ENCODE data around the gene UPK1A.

The UPK1A gene

GRCh38 chr19:35666251-35666913 lies at the start of gene UPK1A:
Gene UPK1A, plus strand, starts transcription at chr19:35666517. Its CDS starts 296 bp downstream, at chr19:35666813.
- DNase-seq (ENCODE audit: low spot score) = no peak

- DNase-seq (ENCODE audit: low spot score) = no peak
Measured at GRCh38 chr19:35618857-35619256, 47.5 kb upstream of the UPK1A start.

GRCh38 chr19:35619290-35619923 lies 46.9 kb upstream of the UPK1A start:
- no peak for DNase-seq (ENCODE audit: low spot score)

GRCh38 chr19:35620001-35620400 lies 46.3 kb upstream of the UPK1A start:
- DNase-seq (ENCODE audit: low spot score) = no peak

- no peak for DNase-seq (ENCODE audit: low spot score)
Measured at GRCh38 chr19:35621708-35622107, 44.6 kb upstream of the UPK1A start.

- DNase-seq (ENCODE audit: low spot score) = no peak
Measured at GRCh38 chr19:35622750-35623149, 43.6 kb upstream of the UPK1A start.

- DNase-seq (ENCODE audit: low spot score) = no peak
Measured at GRCh38 chr19:35623327-35624010, 42.8 kb upstream of the UPK1A start.

- DNase-seq (ENCODE audit: low spot score) = no peak
Measured at GRCh38 chr19:35628264-35628564, 38.1 kb upstream of the UPK1A start.

GRCh38 chr19:35628565-35629331 lies 37.6 kb upstream of the UPK1A start, which contains the start of gene RBM42:
Gene RBM42, plus strand, starts transcription at chr19:35629036. Its CDS starts 118 bp downstream, at chr19:35629154.
- peak; percentile 100 for DNase-seq (ENCODE audit: low spot score)

- no peak for DNase-seq (ENCODE audit: low spot score)
Measured at GRCh38 chr19:35629332-35629633, 37.0 kb upstream of the UPK1A start.

- no peak for DNase-seq (ENCODE audit: low spot score)
Measured at GRCh38 chr19:35633727-35634440, 32.4 kb upstream of the UPK1A start.

GRCh38 chr19:35636651-35637050 lies 29.7 kb upstream of the UPK1A start:
- no peak for DNase-seq (ENCODE audit: low spot score)

- no peak for DNase-seq (ENCODE audit: low spot score)
Measured at GRCh38 chr19:35637165-35637564, 29.2 kb upstream of the UPK1A start.

GRCh38 chr19:35639321-35639639 lies 27.0 kb upstream of the UPK1A start:
- DNase-seq (ENCODE audit: low spot score) = no peak

- no peak for DNase-seq (ENCODE audit: low spot score)
Measured at GRCh38 chr19:35639863-35640262, 26.5 kb upstream of the UPK1A start.

GRCh38 chr19:35641515-35642151 lies 24.7 kb upstream of the UPK1A start, which contains the start of gene ETV2:
Gene ETV2, plus strand, starts transcription at chr19:35641745. Its CDS starts 716 bp downstream, at chr19:35642461.
- no peak for DNase-seq (ENCODE audit: low spot score)

GRCh38 chr19:35642312-35642711 lies 24.0 kb upstream of the UPK1A start:
- DNase-seq (ENCODE audit: low spot score) = no peak

GRCh38 chr19:35642798-35643254 lies 23.5 kb upstream of the UPK1A start:
- DNase-seq (ENCODE audit: low spot score) = no peak

GRCh38 chr19:35643255-35644205 lies 22.8 kb upstream of the UPK1A start:
- DNase-seq (ENCODE audit: low spot score) = peak; percentile 96

GRCh38 chr19:35644206-35644986 lies 21.9 kb upstream of the UPK1A start:
- peak; percentile 99 for DNase-seq (ENCODE audit: low spot score)
